Fibroblast of peridontal ligament (primary cell): ENCODE data around the gene FDX1.
A peak's percentile ranks its signal among the peaks of the same experiment; 100 is the strongest.

ENCODE experiments used
- DNase-seq: peaks from one replicate; pipeline ENCODE4 v3.0.0-alpha.2; 2010; ENCODE audit errors: extremely low read depth

FDX1 gene

GRCh38 chr11:110467556-110467955 is 37.8 kb downstream of the FDX1 start:
- DNase-seq, result no peak

- no peak for DNase-seq
Measured at GRCh38 chr11:110468121-110468520, 38.4 kb downstream of the FDX1 start.

- DNase-seq, result no peak
Measured at GRCh38 chr11:110469127-110469526, 39.4 kb downstream of the FDX1 start.

GRCh38 chr11:110470716-110471115 is 41.0 kb downstream of the FDX1 start:
- peak; percentile 40 for DNase-seq

- DNase-seq, result no peak
Measured at GRCh38 chr11:110471371-110471770, 41.6 kb downstream of the FDX1 start.

- no peak for DNase-seq
Measured at GRCh38 chr11:110472858-110473257, 43.1 kb downstream of the FDX1 start.

GRCh38 chr11:110473706-110474105 is 44.0 kb downstream of the FDX1 start:
- DNase-seq, result no peak

- DNase-seq, result no peak
Measured at GRCh38 chr11:110474578-110474977, 44.8 kb downstream of the FDX1 start.

GRCh38 chr11:110475671-110476070 is 45.9 kb downstream of the FDX1 start:
- peak; percentile 28 for DNase-seq

GRCh38 chr11:110478410-110478809 is 48.7 kb downstream of the FDX1 start:
- no peak for DNase-seq

GRCh38 chr11:110479108-110480101 is 49.7 kb downstream of the FDX1 start:
- peak; percentile 63 for DNase-seq

- DNase-seq, result no peak
Measured at GRCh38 chr11:110481523-110481922, 51.8 kb downstream of the FDX1 start.

- DNase-seq, result no peak
Measured at GRCh38 chr11:110486156-110486555, 56.4 kb downstream of the FDX1 start.

- no peak for DNase-seq
Measured at GRCh38 chr11:110488446-110488845, 58.7 kb downstream of the FDX1 start.

- DNase-seq, result peak; percentile 54
Measured at GRCh38 chr11:110490886-110491285, 61.1 kb downstream of the FDX1 start.

- DNase-seq, result peak; percentile 28
Measured at GRCh38 chr11:110491577-110492320, 62.0 kb downstream of the FDX1 start.

GRCh38 chr11:110492321-110492685 is 62.6 kb downstream of the FDX1 start:
- DNase-seq, result no peak

GRCh38 chr11:110493346-110493745 is 63.6 kb downstream of the FDX1 start:
- DNase-seq, result no peak

GRCh38 chr11:110497231-110497978 is 67.7 kb downstream of the FDX1 start:
- no peak for DNase-seq

GRCh38 chr11:110501428-110501827 is 71.7 kb downstream of the FDX1 start:
- DNase-seq, result no peak

GRCh38 chr11:110505528-110506284 is 76.0 kb downstream of the FDX1 start:
- DNase-seq, result no peak
